GM21447 (cell line): ENCODE measurements around the gene TTC21A.
"Not testable (repeated sequence)": the region's sequence is repeated elsewhere in the genome, so short reads cannot be mapped to it uniquely, and the experiment has no call there.

ENCODE experiments used
- ATAC-seq: cut with Tn5 transposase; IDR thresholded peaks from one replicate; pipeline ENCODE4 v1.9.1; 2021; ENCODE audit not compliant: unreplicated experiment

The TTC21A gene

DNA sequence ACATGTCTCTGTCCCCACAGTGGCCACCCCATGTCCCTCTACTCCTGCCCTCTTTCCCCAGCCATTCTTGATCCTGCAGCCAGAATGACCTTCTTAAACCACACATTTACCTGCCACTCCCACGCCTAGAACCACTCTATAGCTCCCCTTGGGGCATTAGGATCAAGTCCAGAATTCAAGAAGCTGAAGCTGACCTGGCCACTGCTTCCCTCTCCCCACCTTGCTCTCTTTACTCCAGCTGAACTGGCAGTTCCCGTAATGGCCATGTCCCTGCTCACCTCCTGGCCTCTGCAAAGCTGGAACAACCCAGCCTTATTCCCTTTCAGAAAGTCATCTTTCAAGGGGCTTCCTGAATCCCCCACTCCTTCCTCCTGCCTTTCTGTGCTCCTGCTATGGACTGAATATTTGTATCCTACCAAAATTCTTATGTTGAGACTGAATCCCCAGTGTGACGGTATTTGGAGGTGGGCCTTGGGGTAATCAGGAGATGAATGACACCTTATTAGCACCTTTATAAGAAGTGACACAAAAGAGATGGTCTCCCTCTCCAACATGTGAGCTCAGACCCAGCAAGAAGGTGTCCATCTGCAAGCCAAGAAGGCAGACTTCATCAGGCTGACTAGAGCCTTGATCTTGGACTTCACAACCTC, 42.1 kb downstream of the TTC21A start:
- ATAC-seq = no peak

DNA sequence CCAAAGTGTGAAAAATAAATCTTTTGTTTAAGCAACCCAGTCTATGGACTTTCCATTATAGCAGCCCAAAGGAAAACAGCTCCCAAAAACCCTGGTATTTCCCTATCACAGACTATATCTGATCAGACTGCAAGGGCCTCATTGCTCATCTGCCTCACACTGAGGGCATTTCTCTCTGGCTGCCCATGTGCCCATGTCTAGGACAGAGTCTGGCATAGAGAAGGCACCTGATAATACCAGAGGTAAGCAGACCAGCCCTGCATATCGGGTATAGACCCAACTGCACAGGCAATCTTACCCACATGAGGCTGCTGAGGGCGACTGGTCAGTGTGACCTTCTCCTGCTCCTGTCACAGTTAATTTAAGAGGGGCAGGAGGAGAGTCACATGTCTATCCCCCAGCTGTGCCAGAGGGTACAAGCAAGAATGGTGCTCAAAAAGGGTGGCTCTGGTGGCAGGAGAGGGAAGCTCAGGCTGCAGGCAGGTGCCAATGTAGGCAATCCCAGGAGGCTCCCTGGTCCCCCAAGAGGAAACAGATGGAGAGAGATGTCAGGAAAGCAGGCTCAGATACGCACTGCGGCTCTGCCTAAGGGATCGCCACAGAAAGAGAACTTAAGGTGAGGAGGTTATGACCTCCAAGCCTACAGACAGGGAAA, 42.8 kb downstream of the TTC21A start:
- ATAC-seq = no peak

GRCh38 chr3:39150803-39151631, 43.5 kb downstream of the TTC21A start:
- no peak for ATAC-seq

- ATAC-seq = no peak
Measured at GRCh38 chr3:39153977-39154279, 46.4 kb downstream of the TTC21A start.

DNA sequence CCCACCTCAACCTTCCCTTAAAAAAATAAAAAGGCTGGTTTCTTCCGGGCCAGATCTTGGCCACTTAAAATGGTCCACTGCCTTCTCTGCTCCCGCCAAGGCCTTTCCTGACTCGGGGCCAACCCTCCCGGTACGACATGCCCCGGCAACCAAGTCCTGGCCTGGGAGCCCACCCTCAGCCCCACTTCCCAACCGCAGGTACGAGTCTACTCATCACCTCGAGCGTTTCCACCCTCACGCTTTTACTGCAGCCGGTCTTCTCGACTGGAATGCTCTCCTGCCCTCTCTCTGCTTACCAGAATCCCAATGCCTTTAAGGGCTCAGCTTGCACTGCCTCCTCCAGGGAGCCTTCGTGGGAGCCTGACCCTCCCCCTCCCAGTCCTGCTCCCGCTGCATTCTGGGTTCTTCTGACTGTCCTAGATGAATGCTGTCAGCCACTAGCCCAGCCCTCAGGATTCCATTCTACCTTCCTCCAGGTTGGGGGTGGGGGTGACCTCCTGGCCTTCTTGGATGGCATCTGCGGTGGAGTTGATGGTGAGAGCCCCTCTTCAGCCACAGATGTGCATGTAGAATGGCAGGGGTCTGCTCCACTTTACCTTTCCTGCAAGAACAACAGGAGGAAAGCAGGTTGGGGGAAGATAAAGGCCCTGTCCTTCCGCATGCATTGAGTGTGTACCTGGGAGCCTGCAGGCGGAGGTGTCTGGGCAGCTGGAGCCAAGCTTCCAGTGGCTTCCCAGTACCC, 47.0 kb downstream of the TTC21A start:
- no peak for ATAC-seq

- no peak for ATAC-seq
Measured at GRCh38 chr3:39156421-39156820, 48.9 kb downstream of the TTC21A start.

- ATAC-seq = no peak
Measured at GRCh38 chr3:39157359-39157758, 49.9 kb downstream of the TTC21A start.

DNA sequence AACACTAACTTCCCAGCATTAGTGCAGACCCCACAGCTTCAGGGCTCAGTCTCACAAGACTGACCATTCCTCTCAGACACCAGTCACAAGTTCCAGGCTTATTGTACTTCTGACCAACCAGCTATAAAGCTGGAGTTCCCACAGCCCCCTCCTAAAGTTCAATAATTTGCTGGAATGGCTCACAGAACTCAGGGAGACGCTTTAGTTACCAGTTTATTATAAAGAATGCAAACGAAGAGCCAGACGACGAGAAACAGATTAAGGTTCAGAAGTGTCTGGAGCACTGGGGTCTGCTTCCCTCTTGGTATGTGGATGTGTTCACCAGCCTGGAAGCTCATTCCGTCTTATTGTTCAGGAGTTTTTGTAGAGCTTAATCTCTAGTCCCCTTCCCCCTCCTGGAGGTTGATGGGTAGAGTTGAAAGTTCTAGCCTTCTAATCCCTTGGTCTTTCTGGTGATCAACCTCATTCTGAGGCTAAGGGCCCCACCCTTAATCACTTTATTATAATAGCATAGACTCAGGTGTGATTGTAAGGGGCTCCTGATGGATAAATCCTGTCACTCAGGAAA, 50.8 kb downstream of the TTC21A start:
- ATAC-seq = no peak

DNA sequence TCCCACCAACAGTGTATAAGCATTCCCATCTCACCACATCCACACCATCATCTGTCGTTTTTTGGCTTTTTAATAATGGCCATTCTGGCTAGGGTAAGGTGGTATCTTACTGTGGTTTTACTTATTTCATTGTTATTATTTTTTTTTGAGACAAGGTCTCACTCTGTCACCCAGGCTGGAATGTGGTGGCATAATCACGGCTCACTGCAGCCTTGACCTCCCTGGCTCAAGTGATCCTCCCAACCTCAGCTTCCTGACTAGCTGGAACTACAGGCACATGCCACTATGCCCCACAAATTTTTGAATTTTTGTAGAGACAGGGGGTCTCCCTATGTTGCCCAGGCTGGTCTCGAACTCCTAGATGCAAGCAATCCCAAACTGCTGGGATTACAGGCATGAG, 56.9 kb downstream of the TTC21A start:
- ATAC-seq = no peak

DNA sequence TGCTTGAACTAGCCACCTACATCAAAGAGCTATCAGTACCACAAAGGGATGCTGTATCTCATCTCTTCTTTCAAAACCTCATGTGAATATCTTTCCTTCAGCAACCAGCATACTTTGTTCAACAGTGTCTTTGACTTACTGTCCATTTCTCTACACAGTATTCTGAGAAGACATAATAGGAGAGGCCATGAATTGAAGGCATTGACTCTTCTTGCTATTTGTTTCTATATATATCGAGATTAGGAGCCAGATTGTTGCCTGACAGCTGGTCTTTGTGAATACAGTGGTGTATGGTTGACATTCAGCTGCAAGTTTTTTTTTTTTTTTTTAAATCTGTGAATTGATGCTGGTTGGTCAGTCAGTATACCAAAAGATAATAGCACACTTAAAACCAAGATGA, 58.0 kb downstream of the TTC21A start:
- no peak for ATAC-seq

- no peak for ATAC-seq
Measured at GRCh38 chr3:39166134-39166710, 58.7 kb downstream of the TTC21A start.

DNA sequence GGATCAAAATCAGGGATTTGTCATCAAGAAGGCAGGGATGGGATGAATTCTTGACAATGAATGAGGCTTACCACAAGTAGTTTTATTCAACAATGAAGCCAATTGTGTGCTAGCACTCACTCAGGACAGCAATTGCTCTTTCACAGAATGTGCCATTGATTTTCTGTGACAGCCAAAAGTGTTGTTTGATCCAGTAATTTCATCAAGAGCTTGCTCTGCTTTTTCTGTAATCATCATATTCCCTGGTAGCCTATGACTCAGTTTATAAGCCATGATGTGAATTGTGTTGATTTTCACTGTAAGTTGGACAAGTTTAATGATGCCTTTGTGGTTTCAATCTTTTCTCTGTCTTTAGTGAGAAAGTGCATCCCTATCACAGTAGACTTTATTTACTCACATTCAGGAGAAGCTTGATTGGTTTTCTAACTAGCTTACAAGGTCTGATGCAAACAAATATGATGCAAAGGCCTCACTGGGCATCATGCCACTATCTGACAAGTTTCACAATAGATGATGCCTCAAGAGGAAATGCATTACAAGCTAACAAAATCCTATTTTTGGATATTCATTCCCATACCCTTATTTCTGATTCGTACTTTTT, 59.6 kb downstream of the TTC21A start:
- ATAC-seq = no peak

- no peak for ATAC-seq
Measured at GRCh38 chr3:39168156-39168780, 60.8 kb downstream of the TTC21A start.

- no peak for ATAC-seq
Measured at GRCh38 chr3:39169712-39170111, 62.2 kb downstream of the TTC21A start.

DNA sequence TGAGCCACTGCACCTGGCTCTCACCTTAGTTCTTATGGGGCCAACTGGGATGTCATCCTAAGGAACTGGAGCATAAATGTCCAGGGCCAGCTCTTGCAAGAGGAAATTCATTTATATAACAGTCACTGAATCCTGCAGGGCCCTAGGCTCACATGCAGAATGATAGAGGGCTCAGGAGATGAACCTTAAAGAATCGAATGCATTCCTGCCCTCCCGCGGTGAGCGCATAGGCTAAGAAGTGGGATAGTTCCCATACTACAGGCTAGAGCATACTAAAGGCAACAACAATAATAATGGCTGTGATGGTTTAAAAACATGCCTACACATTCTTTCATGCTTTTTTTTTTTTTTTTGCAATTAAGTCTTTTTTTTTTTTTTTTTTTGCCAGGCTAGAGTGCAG, 63.0 kb downstream of the TTC21A start:
- ATAC-seq = no peak

DNA sequence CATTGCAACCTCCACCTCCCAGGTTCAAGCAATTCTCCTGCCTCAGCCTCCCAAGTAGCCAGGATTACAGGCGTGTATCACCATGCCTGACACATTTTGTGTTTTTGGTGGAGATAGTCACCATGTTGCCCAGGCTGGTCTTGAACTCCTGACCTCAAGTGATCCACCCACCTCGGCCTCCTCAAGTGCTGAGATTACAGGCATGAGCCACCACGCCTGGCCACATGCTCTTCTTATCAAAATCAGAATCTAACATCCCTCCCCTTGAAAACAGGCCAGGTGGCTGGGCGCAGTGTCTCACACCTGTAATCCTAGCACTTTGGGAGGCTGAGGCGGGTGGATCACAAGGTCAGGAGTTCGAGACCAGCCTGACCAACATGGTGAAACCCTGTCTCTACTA, 63.4 kb downstream of the TTC21A start:
- ATAC-seq = not testable (repeated sequence)

GRCh38 chr3:39171860-39172259, 64.4 kb downstream of the TTC21A start:
- no peak for ATAC-seq

DNA sequence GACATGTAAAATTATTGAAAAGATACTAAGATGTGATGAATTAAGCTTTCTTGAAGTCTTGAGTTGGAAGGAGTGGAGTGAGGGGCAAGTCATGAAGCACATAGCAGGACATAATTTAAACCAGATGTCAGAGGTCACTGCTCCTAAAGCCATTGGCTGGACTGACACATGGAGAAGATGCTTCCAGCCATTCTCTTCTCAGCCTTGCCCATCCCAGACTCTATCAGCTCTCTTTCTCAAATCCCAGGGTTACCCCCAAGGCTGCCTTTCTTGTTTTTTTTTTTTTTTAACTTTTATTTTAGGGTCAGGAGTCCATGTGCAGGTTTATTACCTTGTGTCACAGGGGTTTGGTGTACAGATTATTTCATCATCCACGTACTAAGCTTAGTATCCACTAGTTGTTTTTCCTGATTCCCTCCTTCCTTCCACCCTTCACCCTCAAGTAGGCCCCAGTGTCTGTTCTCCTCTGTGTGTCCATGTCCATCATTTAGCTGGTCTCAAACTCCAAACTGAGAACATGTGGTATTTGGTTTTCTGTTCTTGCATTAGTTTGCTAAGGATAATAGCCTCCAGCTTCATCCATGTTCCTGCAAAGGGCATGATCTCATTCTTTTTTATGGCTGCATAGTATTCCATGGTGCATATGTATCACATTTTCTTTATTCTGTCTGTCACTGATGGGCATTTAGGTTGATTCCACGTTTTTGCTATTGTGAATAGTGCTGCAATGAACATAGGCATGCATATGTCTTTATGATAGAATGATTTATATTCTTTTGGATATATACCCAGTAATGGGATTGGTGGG, 66.0 kb downstream of the TTC21A start:
- ATAC-seq = no peak

DNA sequence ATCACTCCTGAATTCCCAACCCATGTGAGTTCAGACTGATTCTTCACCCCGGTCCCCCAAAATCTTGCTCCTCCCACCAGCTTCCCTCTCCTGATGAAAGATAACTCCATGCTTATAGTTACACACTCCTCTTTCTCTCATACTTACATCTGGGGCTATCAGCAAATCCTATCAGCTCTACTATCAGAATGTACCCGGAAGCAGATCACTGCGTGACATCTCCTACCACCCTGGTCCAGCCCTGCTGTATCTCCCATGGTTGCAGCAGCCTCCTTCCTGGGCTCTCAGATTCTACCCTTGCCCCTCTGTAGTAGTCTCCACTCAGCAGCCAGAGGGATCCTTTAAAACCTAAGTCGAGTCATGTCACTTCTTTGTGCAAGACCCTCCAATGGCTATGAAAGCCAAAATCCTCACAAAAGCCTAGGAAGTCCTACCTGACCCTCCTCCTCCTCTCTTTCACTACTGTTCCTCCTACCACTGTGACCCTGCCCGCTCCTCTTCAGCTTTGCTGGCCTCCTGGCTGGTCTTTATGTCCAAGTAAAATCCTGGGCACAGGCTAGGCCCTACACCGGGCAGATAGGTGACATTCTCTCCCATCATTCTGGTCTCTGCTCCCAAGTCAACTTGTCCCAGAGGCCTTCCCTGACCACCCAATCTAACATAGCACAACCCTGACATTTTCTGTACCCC, 68.7 kb downstream of the TTC21A start:
- ATAC-seq = no peak
